Measurements from ENCODE around the gene MYOF. TPM values are rescaled to one million over a fixed set of nuclear protein-coding genes. Genes with fewer than 3 reads are reported as not detected.

Gene MYOF
- polyA plus RNA-seq, 1 donor (not counting 4 experiments of a cell fraction or from before 2014, with no cell fraction given): 232 TPM

DNA sequence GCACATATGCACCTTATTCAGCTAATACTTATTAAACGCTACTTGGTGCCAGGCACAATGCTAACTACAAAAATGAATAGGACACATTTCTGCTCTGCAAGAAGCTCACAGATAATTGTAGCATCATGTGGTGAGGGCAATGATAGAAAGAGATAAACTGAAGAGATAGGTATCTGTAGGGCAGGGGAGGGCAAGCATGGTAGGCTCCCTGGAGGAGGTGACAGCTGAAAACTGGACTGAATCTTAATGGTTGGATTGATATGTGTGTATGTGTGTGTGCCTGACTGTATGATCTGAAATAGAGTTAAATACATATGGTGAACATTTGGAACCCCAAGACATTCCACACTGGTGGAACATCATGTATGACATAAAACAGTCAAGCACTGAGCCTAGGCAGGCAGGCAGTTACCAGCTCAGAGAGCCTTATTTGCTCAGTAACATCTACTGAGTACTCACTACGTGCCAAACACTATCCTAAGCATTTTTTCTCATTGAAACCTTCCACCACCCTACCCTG is 9.5 kb upstream of the MYOF start:
- TF ChIP-seq, protein P1, sequence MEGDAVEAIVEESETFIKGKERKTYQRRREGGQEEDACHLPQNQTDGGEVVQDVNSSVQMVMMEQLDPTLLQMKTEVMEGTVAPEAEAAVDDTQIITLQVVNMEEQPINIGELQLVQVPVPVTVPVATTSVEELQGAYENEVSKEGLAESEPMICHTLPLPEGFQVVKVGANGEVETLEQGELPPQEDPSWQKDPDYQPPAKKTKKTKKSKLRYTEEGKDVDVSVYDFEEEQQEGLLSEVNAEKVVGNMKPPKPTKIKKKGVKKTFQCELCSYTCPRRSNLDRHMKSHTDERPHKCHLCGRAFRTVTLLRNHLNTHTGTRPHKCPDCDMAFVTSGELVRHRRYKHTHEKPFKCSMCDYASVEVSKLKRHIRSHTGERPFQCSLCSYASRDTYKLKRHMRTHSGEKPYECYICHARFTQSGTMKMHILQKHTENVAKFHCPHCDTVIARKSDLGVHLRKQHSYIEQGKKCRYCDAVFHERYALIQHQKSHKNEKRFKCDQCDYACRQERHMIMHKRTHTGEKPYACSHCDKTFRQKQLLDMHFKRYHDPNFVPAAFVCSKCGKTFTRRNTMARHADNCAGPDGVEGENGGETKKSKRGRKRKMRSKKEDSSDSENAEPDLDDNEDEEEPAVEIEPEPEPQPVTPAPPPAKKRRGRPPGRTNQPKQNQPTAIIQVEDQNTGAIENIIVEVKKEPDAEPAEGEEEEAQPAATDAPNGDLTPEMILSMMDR (optimal IDR thresholded peaks at IDR 0.05 in 1 of 3, IDR thresholded peaks at IDR 0.05 in 1 of 3, conservative IDR thresholded peaks at IDR 0.05 in 1 of 3; ENCODE audit: extremely low read depth in 1 of 3, insufficient read depth in 2 of 3, low read length in 3 of 3): no peak
- TF ChIP-seq EZH2 (IDR thresholded peaks at IDR 0.05; ENCODE audit: low read length): no peak
- Histone ChIP-seq H3K27ac (ENCODE audit: control insufficient read depth, insufficient read depth, low read length) (no peak overlapping the region), H3K9me3 (ENCODE audit: control insufficient read depth, low read depth, low read length) (no peaks in the 10 kb centered on the region), H3K36me3 (ENCODE audit: control insufficient read depth in 2 of 2, extremely low read depth in 1 of 2, insufficient read depth in 2 of 2, low read length in 2 of 2) (no peaks in the 10 kb centered on the region), H4K20me1 (ENCODE audit: control insufficient read depth, extremely low read depth, insufficient read depth, low read length) (no peaks in the 10 kb centered on the region), H3K9ac (ENCODE audit: control insufficient read depth, extremely low read depth, insufficient read depth, low read length) (no peak overlapping the region), H3K4me2 (ENCODE audit: control insufficient read depth, extremely low read depth, insufficient read depth, low read depth, low read length) (no peak overlapping the region), H2AFZ (ENCODE audit: control insufficient read depth, low read length) (no peak overlapping the region), H3K27me3 (ENCODE audit: control insufficient read depth, extremely low read depth, insufficient read depth, low read length) (no peaks in the 10 kb centered on the region), H3K4me1 (ENCODE audit: control insufficient read depth, extremely low read depth, insufficient read depth, low read length) (peaks cover 7% of the 10 kb centered on the region), H3K9me1 (ENCODE audit: control insufficient read depth, extremely low read depth, insufficient read depth, low read length) (no peaks in the 10 kb centered on the region), H3K4me3 (ENCODE audit: control insufficient read depth in 2 of 3, extremely low read depth in 1 of 3, insufficient read depth in 2 of 3, low read depth in 1 of 3, low read length in 3 of 3) (no peak overlapping the region), H3K79me2 (ENCODE audit: control insufficient read depth, insufficient read depth, low read length) (peaks cover under 1% of the 10 kb centered on the region)
- dilution Hi-C loops (cut with MboI; ENCODE audit: extremely low pct_ligation_motif_present, low sequenced_read_pairs): no loop called here
- FAIRE-seq (no peak), DNase-seq (ENCODE audit: low read depth, low spot score) (no peak)

DNA sequence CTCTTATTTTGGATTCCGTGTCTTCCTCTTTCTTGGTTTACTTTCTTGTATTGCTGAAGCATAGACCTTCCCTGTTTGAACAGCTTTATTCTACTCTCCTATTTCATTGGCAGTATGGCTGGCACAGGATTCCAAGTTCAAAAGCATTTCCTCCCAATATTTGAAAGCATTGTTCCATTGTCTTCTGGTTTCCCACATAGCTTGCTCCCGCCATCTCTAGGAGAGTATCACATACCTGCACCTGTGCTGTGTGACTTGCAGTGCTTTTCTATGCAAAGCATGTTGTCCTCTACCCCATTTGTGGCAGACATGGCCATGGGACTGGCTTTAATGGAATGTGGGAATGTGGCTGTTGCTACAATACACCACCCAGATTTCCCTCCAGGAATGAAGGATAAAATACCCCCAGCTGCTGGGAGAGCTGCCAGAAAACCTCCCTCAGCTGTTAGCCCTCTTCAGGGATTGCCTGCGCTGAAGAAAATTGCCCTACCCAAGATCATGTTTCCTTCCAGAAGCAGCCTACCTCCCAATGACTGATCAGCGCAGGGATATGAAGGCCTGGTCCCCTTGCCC is 6.9 kb upstream of the MYOF start:
- H3K36me3 ChIP-seq (ENCODE audit: control insufficient read depth in 2 of 2, extremely low read depth in 1 of 2, insufficient read depth in 2 of 2, low read length in 2 of 2): no peaks in the 10 kb centered on the region
- no peaks in the 10 kb centered on the region for H3K79me2 ChIP-seq (ENCODE audit: control insufficient read depth, insufficient read depth, low read length)
- TF ChIP-seq, protein P1 (optimal IDR thresholded peaks at IDR 0.05 in 1 of 3, IDR thresholded peaks at IDR 0.05 in 1 of 3, conservative IDR thresholded peaks at IDR 0.05 in 1 of 3; ENCODE audit: extremely low read depth in 1 of 3, insufficient read depth in 2 of 3, low read length in 3 of 3): no peak
- TF ChIP-seq EZH2 (IDR thresholded peaks at IDR 0.05; ENCODE audit: low read length): no peak
- no peaks in the 10 kb centered on the region for H3K9me3 ChIP-seq (ENCODE audit: control insufficient read depth, low read depth, low read length)
- no peak overlapping the region for H2AFZ ChIP-seq (ENCODE audit: control insufficient read depth, low read length)
- no peak overlapping the region for H3K4me3 ChIP-seq (ENCODE audit: control insufficient read depth in 2 of 3, extremely low read depth in 1 of 3, insufficient read depth in 2 of 3, low read depth in 1 of 3, low read length in 3 of 3)
- H3K4me2 ChIP-seq (ENCODE audit: control insufficient read depth, extremely low read depth, insufficient read depth, low read depth, low read length): no peak overlapping the region
- dilution Hi-C loops (cut with MboI; ENCODE audit: extremely low pct_ligation_motif_present, low sequenced_read_pairs): no loop called here
- FAIRE-seq: no peak
- no peak for DNase-seq (ENCODE audit: low read depth, low spot score)
- H3K27me3 ChIP-seq (ENCODE audit: control insufficient read depth, extremely low read depth, insufficient read depth, low read length): no peaks in the 10 kb centered on the region
- no peak overlapping the region for H3K27ac ChIP-seq (ENCODE audit: control insufficient read depth, insufficient read depth, low read length)
- H3K9ac ChIP-seq (ENCODE audit: control insufficient read depth, extremely low read depth, insufficient read depth, low read length): no peak overlapping the region
- H3K9me1 ChIP-seq (ENCODE audit: control insufficient read depth, extremely low read depth, insufficient read depth, low read length): no peaks in the 10 kb centered on the region
- no peaks in the 10 kb centered on the region for H3K4me1 ChIP-seq (ENCODE audit: control insufficient read depth, extremely low read depth, insufficient read depth, low read length)
- H4K20me1 ChIP-seq (ENCODE audit: control insufficient read depth, extremely low read depth, insufficient read depth, low read length): no peaks in the 10 kb centered on the region
